HG03045 (cell line): Measurements from ENCODE around the gene NATD1.

Experiments
- ATAC-seq: cut with Tn5 transposase; IDR thresholded peaks from one replicate; pipeline ENCODE4 v1.9.1; 2021; ENCODE audit warnings: mild to moderate bottlenecking, moderate library complexity; ENCODE audit not compliant: unreplicated experiment

The NATD1 gene, protein sequence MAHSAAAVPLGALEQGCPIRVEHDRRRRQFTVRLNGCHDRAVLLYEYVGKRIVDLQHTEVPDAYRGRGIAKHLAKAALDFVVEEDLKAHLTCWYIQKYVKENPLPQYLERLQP

DNA sequence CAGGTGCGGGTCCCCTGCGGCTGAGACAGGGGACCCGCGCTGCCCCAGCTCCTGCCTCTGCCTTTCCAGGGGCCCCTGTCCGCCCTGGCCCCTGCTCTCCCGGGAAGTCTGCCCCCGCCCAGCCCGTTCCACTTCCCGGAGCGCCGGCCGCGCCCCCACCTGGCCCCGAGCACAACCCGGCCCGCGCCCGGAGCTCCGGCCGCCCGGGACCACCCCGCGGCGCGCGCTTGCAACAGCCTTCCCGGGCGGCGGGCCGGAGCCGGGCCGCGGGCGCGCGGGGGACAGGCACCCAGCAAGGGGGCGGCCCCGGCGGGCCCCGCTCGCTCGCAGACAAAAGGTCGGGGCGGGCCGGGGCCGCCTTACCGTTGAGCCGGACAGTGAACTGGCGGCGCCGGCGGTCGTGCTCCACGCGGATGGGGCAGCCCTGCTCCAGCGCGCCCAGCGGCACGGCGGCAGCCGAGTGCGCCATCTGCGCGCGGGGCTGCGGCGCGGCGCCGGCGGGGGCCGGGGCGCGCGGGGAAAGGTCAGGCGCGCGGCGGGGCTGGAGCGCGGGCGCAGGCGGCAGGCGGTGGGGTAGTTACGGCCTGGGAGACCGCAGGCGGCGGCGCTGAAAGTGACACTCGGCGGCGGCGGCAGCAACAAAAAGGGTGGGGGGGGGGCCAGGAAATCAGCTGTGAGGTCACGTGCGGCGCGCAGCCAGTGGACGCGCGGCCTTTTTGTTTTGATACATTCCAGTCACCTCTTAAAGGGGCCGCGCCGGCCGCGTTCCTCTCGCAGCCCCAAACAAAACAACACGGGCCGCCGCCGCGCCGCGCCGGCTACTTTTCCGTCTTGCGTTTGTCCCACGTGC lies at the start of gene NATD1:
Gene NATD1 (minus strand): TSS at position 615 of the 850 bp plus-strand sequence. CDS start 146 bp downstream, at position 469.
- ATAC-seq = peak; percentile 80

DNA sequence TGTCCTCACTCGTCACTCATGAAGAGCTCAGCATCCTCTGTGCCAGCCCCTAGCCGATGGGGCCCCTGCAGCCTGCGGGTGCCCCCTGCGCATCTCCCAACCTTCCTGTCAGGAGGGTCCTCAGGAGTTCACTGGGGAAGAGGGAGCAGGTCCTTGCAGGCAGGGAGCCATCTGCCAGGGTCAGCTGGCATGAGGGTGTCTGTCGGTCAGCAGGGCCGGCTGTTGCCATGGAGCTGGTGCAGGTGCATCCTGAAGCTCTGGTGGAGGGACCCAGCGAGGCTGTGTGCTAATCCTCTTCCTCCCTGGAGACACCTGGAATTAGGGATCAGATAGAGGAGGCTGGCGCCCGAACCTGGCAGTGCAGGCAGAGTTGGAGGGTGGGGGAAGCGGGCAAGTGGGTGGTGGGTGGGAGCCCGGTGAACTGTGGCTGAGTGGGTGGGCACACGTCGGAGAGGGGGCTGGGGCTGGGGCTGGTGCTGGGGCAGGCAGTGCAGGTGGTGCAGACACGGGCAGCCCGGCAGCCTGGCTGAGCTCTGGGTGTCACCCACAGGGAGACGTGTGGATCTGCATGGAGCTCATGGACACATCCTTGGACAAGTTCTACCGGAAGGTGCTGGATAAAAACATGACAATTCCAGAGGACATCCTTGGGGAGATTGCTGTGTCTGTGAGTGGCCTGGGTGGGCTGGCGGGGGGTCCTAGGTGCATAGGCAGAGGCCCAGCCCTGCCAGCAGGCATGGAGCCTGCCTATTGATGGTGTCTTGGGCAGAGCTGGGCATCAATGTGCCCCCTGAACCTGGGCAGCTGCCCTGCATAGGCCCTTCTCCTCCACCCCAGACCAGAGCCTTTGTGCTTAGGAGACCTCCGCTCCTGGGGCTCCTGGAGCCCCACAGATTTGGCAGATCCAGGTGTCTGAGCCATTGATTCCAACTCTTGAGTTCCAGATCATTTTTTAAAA lies 48.7 kb upstream of the NATD1 start:
- no peak for ATAC-seq

DNA sequence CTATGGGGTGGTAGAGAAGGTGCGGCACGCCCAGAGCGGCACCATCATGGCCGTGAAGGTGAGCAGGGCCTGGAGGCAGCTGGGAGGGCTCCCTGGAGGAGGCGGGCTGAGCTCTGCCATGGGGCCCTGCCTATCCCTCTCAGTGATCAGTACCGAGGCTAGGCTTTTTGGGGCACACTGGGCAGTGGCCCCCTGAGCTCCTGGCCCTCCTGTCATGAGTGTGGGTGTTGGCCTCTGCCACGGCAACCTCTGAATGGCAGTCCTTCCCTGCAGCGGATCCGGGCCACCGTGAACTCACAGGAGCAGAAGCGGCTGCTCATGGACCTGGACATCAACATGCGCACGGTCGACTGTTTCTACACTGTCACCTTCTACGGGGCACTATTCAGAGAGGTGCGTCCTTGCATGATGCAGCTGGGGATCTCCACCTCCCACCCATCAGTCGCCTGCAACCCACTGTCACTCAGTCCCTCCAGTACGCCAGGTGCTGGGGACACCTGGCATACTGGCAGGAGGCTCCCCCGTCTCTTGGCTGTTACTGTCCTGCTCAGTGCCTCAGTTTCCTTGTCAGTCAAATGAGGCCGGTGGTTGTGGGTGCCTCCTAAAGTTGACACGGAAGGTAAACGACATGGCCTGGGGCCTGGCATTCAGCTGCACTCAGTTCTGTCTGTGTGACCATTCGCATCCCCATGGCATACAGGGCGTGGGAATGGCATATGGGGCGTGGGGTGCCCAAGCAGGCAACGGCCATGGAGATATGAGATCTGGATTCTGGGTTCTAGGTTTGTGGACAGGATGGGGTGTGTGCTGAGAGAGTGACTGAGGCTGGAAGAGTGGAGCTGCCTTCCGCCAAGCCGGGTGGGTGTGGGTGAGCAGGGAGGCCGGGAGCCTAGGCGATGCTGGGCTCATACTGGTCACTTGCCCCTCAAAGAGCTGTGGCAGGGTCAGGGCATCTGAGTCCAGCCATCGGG lies 47.7 kb upstream of the NATD1 start:
- no peak for ATAC-seq

DNA sequence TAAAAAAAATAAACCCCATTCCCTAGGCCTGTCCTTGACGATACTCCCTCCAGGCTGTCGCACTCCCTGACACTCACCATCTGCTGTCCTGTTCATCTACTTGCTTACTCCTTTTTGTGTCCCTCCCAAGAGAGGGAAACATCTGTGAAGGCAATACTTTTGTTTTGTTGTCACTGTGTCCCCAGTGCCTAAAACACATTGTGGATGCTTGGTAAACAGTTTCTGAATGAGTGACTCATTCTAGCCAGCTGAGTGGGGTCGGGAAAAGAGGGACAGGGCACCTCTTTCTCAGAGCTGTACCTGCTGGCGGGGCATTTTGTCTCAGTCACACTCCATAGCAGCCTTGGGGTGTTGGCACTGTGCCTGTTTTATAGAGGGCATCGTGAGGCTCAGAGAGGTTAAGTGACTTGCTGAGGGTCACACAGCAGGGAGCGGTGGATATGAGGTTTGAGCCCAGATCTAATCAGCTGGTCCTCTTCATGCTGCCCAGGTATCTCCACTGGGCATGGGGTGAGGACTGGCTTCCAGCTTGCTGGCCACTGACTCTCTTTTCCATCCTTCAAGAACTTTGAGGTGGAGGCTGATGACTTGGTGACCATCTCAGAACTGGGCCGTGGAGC lies 46.9 kb upstream of the NATD1 start:
- no peak for ATAC-seq

DNA sequence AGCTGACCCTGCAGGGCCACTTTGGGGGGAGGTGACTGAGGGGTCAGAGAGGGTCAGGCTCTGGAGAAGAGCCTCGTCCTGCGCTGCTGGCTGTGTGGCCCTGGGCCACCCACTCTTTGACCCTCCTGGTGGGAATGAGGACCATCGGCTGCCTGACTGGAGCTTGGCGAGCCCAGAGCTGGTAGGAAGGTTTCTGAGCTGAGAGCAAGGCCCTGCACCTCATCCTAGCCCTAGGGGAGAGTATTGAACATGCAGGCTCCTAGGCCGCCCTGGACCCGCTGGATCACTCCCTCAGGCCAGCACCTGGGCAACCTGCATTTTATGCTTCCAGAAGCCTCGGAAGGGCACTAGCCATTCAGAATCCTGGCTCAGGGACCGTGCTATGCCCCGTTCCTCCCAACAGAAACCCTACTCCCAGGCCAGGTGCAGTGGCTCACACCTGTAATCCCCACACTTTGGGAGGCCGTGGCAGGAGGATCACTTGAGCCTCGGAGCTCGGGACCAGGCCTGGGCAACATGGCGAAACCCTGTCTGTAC lies 45.8 kb upstream of the NATD1 start:
- no peak for ATAC-seq

DNA sequence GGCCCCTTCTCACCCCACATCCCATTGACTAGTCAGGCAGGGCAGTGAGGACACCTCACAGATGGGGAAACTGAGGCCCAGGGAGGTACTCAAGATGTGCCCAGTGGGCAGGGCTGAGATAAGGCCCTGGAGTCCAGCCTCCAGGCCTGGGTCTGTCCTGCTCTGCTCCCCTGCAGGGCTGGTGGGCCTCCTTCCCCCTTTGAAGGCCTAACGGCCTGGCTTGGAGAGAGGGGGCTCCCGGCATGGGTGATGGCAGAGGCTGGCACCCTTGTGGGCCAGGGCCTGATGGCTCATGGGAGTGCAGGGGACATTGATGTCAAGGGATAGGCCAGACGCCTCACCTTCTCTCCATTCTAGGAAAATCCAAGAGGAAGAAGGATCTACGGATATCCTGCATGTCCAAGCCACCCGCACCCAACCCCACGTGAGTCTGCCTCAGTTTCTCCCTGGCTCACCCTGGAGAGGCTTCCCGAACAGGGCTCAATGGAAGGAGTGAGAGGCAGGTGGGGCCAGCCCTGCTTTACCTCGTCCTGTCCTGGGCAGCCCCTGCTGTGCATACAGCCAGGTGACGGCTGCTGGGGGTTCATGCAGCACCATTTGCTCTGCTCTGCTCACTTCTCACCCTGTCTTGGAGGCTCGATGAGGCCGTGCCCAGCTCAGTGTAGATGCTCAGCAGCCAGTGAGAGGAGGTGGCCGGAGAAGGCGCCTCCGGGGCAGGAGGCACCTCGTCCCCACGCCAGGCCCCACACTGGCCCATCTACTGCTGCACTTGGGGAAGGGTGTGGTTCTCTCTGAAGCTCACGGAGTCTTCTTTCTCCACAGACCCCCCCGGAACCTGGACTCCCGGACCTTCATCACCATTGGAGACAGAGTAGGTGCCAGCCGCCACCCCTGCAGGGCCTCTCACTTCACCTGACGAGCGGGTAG lies 45.1 kb upstream of the NATD1 start:
- no peak for ATAC-seq

DNA sequence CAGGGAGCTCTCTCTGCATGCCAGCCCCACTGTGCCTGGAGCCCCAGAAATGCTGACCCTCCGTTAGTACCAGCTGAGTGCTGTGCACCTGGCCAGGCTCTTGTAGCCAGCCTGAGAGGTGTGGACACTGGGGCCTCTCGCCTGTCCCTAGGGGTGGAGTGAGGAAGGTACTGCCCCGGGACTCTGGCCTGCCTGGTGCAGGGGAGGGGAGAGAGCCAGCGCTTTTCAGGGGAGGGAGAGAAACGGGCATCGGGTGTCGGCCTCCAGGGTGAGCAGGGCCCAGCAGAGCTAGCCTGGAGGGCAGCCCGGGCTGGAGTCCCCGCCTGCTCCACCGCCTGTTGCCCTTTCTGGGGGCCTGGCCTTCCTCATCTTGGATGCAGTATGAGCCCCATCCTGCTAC lies 44.4 kb upstream of the NATD1 start:
- no peak for ATAC-seq

DNA sequence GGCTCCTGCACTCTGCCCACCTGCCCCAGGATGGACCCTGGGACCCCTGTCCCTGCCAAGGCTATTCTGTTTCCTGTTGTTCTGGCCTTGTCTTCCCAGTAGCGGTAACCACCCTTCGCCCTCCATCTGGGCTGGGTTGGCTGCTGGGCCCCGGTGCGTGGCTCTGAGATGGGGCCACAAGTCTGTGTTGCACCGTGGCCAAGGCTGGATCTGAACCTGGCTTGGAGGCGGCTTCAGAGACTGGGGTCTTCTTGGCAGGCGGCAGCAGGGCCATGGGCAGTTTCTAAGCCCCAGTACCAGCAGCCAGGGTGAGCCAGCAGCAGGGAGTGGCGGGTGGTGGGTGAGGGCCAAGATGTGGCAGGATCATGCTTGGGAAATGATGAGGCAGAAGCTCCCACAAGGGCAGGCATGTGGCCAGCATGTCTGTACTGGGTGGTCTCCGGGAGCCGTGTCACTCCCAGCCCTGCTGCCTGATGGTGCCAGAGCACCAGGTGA lies 43.9 kb upstream of the NATD1 start:
- no peak for ATAC-seq

DNA sequence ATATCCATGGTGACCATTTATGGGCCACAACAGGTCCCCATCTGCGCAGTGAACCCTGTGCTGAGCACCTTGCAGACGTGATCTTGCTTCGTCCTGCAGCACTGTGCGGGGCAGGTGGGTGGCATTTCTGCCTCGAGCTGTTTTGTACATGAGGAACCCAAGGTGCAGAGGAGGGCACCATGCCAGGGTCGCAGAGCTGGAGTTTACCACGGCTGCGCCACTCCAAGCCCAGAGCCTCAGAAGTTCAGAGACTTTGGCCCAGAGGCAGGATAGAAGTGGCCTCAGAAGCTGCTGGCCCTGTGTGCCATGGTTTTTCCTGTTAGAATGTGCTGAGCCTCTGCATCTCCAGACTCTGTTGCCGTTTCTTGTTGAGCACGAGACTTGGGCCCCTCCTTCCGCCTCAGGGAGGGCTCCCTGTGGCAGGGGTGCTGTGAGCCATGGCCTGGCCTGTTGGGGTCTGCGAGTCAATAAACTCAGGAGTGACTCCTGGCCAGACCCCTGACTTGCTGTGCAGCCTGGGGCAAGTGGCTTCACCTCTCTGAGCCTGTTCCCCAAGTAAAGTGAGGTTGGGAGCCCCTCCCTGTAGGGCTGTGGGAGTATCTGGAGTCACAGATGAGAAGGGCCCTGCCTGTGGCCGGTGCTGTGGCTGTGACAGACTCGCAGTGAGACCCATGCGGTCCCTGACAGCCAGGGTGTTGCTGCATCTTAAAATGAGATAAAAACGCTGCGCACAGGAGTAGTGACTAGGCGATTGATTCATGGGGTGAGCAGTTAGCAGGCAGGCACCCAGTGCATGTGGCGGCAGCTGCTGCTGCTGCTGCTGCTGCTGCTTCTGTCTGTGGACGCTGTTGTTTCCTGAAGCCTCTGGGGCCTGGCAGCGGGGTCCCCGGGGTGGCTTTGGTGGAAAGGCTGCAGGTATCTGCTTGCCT lies 43.2 kb upstream of the NATD1 start:
- ATAC-seq = no peak

DNA sequence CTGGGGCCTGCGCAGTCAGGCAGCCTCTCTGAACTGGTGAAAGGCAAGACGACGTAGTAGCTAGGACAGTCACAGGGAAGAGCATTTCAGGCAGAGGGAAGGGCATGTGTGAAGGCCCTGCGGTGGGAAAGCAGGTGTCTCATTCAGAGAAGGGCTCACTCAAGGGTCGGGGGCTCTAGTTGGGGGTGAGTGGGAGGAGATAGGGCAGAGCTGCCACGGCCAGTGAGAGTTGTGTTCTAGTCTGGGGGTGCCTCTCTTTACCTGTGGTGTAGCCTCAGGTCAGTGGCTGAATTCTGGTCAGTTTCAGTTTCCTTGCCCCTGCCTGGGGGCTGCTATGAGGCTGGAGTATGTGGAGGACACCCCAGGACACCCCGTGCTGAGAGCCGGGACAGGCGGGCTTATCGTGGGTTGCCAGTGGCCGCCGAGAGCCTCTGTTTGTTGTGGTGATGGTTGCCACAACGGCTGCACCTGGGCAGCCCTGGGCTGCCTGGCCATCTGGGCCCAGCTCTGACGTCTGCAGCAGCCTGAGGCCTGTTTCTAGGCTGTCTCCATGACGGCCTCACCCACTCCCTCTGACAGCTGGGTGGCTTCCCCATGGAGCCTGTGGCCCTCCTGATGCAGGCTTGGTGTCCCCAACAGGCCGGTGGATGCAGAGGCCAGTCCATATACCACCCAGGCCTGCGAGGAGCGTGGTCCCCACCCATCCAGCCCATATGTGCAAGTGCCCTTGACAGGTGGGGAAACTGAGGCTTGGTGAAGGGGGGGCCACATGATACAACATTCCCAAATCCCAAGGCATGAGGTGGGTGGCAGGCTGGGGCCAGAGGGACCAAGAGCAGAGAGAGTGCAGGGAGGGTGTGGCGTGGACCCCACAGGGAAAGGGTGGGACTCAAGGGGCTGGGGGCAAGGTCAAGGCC lies 42.1 kb upstream of the NATD1 start:
- no peak for ATAC-seq

DNA sequence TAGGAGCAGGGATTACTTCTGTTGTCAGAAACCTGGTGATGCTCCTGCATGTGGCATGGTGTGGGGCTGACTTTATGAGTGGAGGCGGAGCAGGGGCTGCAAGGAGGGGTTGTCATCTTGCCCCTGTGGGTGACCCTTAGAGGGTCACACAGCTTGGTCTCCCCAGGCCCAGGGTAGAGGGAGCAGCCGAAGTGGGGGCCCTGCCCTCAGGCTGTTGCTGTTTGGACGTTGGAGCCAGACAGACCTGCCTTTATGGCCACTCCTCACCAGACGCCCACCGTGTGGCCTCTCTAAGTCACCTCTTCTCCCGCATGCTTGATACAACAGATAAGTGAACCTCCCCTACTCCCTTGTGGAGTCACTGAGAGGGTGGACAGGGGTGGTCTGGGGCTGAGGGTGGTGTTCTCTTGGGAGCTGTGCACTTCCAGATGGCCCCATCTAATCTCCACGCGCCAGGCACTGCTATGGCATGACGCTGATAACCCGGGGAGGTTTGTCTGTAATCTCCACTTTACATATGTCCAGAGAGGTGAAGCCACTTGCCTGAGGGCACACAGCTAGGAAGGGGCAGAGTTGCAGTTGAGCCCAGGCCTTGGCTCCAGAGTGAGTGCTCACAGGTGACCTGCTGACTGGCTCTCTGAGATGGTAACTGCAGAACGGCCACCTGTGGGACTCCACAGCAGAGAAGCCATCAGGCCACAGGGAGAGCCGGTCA lies 41.3 kb upstream of the NATD1 start:
- ATAC-seq = no peak

DNA sequence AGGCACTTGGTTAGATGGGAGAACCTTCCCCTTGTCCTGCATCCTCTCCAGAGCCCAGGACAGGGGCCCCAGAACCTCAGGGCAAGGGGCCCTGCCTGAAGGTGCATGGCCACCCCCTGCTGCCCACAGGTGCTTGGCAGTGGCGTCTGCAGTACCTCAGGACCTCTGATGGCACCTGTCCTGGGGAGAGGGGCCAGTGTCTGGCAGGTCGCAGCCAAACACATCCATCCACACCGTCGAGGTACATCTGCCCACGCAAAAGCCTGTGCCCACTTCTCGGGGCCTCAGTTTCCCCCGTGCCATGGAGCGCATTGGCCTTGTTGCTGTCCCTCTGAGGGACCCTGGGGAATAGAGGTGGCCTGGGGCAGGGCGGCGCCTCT lies 40.6 kb upstream of the NATD1 start:
- no peak for ATAC-seq

DNA sequence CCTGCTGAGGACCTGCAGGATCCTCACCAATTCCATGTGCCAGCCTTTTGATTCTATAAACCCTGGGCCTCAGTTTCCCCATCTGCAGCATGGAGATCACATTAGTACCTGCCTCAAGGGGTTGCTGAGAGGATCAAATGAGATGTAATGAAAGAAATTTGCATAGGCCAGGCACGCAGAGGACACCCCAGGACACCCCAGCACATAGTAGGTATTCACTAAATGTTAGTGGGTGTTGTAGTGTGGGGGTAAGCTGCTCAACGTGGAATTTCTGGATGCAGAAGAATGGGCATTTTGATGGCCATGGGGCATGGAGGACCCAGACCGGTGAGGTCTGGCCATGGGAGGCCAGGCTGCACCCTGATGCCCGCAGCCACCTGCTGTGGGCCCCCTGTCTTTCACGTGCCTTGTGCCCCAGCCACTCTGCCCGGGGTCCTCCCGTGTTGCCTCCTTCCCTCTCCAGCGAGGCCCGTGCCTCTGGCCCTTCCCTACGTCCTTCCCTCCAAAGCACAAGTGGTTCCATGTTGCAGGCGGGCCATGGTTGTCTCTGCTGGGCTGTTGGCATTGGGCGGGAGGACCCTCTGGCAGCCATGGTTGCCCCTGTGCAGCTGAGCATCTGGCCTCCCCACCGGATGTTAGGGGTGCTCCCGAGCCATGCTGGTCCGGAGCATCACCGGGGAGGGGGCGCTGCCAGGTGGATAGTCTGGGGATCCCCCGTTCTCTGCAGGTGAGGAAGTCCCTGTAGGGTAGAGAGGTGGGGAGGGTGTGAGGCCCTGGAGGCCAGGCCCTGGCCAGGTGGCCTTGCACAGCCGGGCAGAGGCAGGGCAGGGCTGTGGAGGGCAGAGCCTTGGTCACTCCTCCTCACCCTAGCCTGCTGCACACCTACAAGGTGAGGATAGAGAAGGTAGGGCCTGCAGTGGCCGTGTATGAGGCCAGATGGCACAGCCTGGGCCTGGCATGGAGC lies 39.9 kb upstream of the NATD1 start:
- no peak for ATAC-seq

DNA sequence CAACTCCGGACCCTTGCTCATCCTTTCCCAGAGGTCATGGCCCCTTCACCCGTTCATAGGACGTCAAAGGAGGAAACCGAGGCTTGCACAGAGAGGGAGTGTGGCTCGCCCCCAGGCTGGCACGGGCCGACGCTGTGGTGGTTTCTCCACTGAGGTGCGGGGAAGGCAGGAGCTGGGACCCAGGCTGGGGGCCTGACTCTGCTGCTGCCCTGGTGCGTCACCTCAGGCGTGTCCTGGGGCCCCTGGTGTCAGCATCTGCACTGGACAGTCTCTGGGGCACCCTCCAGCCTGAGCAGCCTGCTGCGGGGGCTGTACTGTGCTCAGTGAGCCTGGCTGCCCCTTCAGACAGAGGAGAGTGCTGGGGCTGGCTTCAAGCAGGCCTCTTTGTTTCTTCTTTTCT lies 38.7 kb upstream of the NATD1 start:
- no peak for ATAC-seq

DNA sequence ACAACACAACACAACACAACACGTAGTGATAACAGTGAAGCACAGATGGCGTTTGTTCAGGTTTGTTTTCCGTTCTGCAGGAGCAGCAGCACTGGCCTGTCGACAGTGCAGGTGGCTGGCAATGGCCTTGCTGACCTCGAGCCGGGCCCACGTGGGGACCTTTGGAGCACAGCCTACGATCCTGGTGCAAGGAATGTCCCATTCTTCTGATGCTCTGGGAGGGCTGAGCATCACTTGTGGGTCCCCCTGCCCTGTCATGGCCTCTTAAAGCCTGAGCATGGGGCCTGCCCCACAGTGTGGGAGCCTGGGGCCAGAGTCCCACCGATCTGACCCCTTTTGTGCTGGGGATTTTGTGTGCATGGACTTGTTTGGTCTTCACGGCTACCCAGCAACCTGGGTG lies 38.1 kb upstream of the NATD1 start:
- ATAC-seq = no peak
